Lung microvascular endothelial cell (primary cell): ENCODE data around the gene BLVRB. TPM values are rescaled to one million over a fixed set of nuclear protein-coding genes. Genes with fewer than 3 reads are reported as not detected.
A peak's percentile ranks its signal among the peaks of the same experiment; 100 is the strongest.
"Not testable (repeated sequence)": the region's sequence is repeated elsewhere in the genome, so short reads cannot be mapped to it uniquely, and the experiment has no call there.

Experiments used
- DNase-seq, 2 donors: peaks; one replicate each; pipeline versions ENCODE4 v3.0.0 to v3.0.0-alpha.2; 2010; ENCODE audit warnings: low read depth in 2 of 2
- total RNA-seq: library from RNA; depleted of rRNA; stranded (reverse); fragments of >200 nt; gene quantifications from 2 replicates; pipeline ENCODE4 v1.2.1, GENCODE V29; 2014

The BLVRB gene
- total RNA-seq, 1 donor from 2014 or later = 45.6 TPM

DNA sequence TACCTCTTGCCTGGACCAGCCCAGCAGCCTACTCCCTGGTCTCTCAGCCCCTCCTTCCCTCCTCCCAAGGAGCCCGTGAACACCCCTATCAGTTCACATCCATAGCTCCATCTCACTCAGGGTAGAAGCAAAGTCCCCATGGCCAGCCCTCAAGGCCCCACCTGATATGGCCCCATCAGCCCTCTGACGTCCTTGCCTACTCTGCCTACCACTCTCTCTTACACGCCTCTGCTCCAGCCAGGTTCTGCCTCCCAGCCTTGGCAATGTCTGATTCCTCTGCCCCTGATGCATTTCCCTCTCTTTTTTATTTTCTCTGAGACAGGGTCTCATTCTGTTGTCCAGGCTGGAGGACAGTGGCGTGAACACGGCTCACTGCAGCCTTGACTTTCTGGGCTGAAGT, 13.5 kb downstream of the BLVRB start:
- no peak for DNase-seq

DNA sequence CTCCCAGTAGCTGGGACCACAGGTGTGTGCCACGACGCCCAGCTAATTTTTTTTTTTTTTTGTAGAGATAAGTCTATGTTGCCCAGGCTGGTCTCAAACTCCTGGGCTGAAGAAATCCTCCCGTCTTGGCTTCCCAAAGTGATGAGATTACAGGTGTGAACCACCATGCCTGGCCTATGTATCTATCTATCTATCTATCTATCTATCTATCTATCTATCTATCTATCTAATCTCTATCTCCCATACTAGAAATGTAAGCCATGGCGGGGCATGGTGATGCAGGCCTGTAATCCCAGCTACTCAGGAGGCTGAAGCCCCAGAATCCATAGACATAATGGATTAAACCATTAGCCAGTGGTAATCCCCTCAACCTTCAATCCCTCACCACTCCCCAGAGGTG, 14.9 kb downstream of the BLVRB start:
- DNase-seq = no peak

DNA sequence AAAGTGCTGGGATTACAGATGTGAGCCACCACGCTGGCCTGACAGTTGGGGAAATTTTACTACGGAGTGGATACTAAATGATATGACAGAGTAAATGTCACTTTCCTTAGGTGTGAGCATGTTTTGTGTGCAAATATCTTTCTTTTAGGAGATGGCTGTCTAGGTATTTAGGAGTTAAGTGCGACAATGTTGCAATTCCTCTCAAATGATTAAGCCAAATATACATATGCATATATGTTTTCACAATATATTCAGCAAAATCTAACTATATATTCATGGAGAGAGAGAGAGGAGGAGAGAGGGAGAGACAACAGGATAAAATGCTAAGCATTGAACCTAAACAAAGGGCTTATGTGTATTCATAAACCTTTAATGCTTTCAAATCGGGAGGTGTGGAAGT, 16.0 kb downstream of the BLVRB start:
- no peak for DNase-seq

DNA sequence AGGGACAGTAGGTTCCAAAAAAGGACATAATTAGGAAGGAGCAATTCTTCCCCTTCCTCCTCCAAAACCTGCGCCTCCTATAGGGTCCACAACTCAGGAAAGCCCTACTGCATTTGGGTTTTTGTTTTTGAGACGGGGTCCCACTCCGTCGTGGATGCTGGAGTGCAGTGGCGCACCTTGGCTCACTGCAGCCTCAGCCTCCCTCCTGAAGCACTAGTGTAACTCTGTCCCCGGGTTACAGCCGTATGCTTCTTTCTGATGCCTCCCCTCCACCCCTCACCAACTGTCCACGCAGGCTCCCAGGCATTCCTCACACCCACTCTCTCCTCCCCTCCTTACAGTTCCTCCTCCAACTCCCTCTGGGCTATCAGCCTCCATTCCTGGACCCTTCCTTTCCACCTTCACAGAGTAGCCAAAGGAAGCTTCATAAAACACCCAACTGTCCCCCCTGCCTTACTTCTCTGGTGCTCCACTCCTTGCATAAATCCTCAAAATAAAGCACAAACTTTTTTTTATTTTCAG, 19.2 kb downstream of the BLVRB start:
- no peak for DNase-seq

DNA sequence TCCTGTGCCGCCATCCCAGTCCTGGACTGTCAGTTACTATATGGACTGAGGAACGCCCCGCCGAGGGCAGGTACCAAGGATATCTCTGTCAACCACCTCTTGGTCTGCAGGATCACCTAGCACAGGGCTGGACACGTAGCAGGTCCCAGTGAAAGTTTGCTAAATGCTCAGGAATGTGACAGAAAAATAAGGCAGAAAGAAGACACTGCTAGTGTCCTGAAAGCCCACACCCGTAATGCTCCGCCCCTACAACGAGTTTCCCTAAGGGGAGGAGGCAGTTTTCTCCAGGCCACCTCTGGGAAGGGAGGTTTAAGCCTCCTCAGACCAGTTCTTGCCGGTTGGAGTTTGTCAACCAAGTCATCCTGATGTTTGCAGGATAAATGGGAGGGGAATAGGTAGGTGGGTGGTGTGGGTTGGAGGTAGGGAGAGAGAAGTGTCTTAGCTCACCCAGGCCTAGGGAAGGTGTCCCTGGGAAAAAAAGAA, 19.7 kb downstream of the BLVRB start:
- no peak for DNase-seq

DNA sequence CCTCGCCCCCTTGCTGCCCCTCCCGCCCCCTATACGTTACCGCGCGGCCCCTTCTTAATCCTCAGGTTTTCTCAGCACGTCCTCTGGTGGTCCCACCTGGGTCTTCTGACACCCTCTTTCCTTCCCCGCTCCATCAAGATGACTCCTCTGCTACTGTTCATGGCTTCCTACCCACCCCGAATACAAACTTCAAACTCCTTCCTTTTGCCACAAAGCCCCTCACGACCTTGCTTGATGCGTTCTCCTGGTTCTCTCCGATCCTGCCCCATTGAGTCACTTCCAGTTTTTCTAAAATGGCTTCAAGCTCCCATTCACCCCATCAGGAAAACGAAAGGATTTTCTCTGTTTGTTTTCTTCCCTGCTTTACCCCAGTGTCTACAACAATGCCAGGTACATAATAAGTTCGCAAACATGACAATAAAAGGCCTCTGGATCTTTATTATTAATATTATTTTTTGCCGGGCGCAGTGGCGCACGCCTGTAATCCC, 20.7 kb downstream of the BLVRB start:
- DNase-seq = no peak

DNA sequence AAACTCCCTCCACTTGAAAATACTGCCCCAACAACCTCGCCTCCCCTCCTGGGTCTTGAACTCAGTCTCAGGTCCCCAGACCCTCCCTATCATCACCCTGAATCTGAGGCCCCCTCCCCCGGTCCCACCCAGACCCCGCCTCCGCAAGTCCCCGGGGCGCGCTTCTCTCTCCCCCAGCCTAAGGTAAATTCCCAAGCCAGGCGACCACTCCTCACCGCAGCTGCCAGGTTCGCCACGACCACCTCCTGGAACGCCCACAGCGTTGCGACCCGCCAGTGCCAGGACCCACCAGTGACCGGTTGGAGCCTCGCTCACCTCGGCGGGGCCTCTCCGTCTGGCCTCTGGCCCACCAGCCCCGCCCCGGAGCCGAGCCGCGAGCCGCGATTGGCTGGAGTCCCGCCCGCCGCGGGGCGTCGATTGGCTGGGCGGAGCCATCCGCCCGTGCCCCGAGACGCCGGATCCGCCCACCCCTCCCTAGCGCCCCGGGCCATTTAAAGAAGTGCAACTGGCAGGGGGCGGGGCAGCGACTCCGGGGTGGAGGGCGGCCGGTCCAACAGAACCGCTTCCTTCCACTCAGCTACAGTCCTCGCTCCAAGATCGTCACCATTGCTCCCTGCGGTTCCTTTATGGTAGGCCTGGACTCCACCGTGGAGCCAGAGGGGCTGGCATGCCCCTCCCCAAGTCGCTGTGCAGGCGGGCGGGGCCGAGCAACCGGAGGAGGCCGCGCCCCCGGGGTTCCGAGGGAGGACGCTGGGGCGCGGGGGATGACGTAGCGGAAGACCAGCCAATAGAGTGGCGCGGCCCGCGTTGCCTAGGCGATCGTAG, 21.3 kb downstream of the BLVRB start, which contains the start of gene SERTAD3:
Gene SERTAD3, minus strand, starts transcription at position 336 of the 825 bp plus-strand sequence. CDS start 2,255 bp downstream, outside the sequence.
- DNase-seq = peak; percentile 96 to 97

DNA sequence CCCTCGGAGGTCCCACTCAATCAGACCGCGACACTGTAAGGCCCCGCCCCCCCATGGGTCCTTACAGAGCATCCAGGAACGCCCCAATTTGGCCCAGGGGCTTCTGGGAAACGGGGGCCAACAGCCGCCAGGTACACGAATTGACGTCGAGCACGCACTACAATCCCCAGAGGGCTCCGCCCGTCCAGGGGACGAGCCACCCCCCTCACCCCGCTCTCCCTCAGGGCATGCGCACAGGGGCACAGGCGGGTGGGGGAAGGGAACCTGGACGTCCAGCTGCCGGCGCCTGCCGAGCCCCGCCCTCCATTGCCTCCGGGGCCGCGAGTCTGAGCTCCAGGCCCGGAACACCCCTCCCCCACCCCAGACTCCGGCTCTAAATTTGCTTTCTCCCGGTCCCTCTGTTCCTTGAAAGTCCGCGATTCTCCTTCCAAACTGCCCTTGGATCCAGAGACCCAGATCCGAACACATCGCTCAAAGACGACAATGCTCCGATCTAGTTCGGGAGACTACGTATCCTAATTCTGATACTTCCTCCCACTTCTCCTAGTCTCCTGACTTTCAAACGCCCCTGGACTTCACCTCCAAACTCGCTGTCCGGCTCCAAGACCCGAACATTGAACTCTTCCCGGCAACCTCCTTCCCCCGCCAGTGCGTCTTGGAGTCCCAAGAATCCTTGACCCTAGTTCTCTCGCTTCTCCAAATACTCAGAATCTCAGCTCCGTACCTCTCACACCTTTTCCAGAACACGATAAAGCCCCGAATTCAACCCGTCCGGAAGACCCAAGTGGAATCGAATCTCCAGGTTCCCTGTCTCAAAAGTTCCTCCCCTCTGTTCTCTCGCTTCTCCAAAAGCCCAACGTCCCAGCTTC, 22.2 kb downstream of the BLVRB start:
- peak; percentile 100 for DNase-seq

DNA sequence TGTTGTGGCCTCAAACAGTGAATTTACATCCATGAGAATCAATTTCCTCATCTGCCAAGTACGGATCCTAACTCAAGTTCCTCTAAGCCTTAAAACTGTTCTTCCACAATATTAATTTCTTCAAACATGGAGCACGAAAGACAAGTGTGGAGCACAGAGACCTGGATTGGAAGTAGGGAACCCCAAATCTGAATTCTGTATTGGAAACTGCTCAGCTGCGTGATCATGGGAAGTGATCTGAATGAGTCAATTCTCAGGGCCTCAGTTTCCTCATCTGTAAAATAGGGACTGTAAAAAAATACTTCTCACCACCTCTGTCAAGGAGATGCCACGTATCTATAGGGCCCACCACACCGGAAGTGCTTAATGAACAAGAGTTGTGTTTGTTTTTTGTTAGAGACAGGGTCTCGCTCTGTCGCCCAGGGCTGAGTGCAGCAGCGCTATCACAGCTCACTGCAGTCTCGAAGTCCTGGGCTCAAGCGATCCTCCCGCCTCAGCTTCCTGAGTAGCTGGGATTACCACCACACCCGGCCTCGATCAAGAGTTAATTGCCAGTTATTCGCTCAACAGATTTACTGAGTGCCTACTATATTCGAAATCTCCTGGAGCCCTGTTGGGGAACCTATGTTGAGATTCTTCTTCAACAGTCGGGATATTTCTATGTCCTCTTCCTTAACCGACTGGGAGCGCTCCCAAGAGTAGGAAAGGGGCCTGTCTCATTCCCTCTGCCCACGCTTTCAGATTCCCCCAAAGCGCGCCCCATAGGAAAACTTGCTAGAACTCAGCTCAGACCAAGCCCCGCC, 23.0 kb downstream of the BLVRB start:
- no peak for DNase-seq

DNA sequence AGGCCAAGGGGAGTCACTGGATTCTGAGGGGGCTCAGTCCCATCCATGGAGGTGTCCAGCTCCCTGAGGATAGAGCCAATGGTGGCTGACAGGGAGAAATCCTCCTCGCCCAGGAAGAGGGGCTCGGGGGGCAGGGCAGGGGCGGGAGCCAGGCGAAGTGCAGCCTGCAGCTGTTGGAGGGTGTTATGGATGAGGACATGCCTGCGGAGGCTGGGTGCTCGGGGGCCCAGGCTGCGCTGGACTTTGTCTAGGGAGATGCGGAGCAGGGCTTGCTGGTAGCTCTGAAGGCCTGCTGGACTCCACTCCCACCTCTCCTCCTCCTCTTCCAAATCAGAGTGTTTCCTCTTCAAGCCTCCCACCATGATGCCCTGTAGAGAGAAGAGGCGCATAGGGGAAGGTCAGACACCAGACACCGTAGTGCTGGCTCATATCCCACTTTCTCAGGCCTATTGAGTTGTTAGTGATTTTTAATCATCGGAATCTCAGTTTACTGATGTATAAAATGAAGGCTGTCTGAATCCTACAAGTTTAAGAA, 23.8 kb downstream of the BLVRB start:
- DNase-seq = no peak

DNA sequence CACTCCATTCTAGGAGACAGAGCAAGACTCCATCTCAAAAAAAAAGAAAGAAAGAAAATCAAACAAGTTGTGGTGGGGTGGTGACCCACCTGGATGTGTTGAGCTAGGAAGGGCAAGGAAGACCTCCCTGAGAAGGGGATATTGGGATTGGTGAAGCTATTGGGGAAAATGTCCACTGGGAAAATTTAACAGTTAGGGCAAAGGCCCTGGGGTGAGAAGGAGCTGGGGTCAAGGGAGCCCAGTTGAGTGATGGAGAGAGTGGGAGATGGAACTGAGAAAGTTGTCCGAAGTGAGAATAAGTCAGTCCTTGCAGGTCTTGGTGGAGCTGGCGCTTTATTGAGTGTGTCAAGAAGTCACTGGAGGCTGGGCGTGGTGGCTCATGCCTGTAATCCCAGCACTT, 27.3 kb downstream of the BLVRB start:
- DNase-seq = no peak

DNA sequence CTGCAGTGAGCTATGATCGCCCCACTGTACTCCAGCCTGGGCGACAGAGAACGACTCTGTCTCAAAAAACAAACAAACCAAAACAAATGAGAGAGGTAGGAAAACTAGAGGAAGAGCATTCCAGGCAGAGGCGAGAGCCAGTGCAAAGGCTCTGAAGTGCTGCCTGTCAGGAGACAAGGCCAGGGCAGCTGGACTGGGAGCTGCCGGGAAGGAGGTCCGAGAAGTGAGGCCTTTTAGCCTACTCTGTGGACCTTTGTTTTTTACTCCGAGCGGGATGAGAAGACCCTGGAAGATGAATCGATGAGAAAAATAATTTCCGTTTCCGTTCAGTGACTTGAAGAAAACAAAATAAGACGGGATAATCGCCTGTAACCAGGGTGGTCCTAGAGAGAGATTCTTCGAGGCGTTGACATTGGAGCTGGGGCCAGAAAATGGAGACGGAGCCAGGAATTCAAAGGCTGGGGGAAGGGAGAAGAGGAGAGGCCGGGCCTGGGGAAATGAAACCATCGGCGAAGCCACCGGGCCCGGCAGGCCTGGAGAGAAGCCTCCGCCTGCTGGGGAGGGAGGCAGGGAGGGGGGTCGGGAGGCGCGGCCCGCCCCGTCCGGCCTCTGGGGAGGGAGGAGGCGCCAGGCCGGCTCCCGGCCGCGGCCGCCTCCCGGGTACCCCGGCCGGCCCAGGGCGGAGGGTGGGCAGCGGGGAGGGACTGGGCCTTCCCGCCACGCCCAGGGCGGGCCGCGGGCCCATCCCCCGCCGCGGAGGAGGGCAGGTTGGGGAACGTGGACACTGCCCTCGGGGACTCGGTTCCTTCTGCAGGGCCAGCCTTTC, 31.9 kb downstream of the BLVRB start:
- peak; percentile 91 to 92 for DNase-seq

DNA sequence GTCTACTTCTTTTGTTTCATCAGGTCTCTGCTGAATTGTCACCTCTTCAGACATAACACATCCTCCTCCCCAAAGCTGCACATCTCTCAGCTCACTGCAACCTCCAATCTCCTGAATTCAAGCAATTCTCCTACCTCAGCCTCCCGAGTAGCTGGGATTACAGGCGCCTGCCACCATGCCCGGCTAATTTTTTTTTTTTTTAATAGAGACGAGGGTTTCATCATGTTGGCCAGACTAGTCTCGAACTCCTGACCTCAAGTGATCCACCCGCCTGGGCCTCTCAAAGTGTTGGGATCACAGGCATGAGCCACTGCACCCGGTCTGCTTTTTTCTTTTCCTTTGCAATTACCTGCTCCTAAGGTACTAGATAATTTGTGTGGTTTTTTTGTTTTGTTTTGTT, 32.8 kb downstream of the BLVRB start:
- not testable (repeated sequence) for DNase-seq

DNA sequence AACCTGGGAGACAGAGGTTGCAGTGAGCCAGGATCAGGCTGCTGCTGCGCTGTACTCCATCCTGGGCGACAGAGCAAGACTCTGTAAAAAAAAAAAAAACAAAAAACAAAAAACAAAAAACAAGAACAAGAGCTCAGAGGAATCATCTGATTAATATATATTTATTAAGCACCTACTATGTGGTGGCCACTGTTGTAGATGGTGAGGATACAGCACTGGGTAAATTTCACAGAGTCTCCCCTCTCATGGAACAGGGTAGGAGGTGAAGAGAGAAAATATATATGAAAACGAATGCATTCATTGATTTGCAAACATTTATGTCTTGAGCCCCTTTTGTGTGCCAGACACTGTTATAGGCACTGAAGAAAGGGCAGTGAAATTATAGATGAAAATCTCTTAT, 33.8 kb downstream of the BLVRB start:
- DNase-seq = no peak

DNA sequence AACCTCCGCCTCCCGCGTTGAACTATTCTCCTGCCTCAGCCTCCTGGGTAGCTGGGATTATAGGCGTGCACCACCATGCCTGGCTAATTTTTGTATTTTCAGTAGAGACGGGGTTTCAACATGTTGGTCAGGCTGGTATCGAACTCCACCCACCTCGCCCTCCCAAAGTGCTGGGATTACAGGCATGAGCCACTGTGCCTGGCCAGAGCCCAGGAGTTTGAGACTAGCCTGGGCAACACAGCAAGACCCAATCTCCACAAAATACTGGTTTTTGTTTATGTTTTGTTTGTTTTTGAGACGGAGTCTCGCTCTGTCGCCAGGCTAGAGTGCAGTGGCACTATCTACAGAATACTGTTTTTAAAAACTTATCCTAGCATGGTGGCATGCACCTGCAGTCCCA, 35.3 kb downstream of the BLVRB start:
- DNase-seq = not testable (repeated sequence)

DNA sequence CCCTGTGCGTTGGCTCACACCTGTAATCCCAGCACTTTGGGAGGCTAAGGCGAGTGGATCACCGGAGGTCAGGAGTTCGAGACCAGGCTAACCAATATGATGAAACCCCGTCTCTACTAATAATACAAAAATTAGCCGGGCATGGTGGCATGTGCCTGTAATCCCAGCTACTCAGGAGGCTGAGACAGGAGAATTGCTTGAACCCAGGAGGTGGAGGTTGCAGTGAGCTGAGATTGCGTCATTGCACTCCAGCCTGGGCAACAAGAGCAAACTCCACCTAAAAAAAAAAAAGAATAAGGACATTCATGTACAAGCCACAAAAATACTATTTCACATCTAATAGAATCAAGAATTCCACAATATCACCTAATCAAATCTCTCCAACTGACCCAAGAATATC, 37.3 kb downstream of the BLVRB start:
- not testable (repeated sequence) for DNase-seq

DNA sequence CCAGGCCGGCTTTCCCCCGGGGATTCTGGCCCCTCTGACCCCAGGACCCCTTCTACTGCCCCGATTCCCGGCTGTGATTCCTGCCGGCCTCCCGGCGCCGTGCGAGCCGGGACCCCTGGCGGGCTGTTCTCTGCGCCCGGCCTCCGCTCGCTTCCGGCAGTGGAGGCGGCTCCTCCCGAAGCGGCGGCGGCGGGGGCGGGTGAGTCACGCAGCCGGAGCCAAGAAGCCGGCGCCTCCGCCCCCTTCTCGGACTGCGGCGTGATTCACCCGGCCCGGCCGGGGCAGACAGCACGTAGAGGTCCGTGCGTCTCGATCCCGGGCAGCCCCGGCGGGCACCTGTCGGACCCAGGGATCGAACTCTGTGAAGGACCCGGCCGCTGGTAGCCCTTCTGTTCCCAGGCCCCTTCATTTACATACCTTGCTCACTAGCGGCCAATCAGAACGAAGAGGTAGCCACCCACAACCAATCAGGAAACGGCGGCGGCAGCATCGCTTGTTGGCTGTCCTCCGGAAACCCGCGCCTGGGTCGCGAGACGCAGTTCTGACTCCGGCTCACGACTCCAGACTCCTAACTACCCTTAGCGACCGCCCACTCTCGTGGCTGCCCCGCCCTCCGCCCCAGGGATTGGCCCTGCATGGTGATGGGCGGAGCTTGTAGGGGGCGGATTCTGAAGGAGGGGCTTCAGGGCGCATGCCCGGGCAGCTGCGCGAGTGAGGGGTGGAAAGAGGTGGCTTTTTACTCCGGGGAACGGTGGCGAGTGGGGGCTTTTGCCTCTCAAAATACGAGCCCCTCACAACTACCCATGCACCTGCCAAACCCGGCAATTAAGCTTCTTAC, 39.9 kb downstream of the BLVRB start, which contains the start of gene SERTAD1:
Gene SERTAD1, minus strand, starts transcription at position 543 of the 838 bp plus-strand sequence. CDS start 2,446 bp downstream, outside the sequence.
- DNase-seq = peak; percentile 100

DNA sequence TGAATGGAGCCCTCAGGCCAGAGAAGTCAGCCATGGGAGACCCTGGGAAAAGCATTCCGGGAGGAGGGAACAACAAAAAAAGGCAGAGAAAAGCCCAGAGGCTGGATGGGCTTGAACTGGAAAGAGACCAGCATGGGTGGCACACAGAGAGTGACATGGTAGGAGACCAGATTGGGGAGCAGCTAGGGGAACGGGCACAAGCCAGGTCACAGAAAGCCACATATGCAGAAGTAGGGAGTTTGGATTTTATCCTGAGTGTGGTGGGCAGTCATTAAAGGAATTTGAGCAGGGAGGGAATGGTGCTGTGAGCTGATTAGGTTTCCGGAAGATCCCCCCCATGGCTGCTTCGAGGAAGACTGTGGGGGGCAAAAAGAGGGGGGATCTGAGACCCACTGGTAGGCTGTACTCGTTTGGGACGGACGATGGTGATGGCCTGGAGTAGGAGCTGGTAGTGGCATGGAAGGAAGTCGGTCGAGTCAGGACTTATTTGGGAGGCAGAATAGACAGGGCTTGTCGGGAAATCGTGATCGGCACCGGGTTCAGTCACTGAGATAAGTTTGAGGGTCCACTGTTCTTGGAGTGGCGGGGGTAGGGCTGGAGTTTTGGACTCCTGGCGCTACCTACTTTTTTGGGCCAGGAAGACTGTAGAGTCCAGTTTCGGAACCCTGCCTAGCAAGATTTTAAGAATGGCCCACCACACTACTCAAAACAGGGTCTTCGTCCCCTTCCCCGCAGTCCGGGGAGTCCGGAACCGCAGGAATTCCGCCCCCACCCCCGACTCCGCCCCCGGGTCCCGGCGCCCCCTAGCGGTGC, 40.7 kb downstream of the BLVRB start:
- DNase-seq = peak; percentile 31 to 44
